PFSK-1 (cell line): ENCODE results near the gene TOMM6.

Source experiments
- FOXP2 ChIP-seq: optimal IDR thresholded peaks from 2 replicates; pipeline ENCODE3; 2011; ENCODE audit warnings: borderline replicate concordance, control low read depth, inconsistent platforms; ENCODE audit not compliant: insufficient read depth; ENCODE audit errors: extremely low read length, extremely low read depth
- POLR2AphosphoS5 ChIP-seq: IDR thresholded peaks from 2 replicates; pipeline ENCODE4 v1.6.1; 2012; ENCODE audit warnings: low read depth, mild to moderate bottlenecking, control low read depth, low read length, moderate library complexity
- SIN3A ChIP-seq: IDR thresholded peaks from 2 replicates; pipeline ENCODE4 v1.6.1; 2012; ENCODE audit warnings: mild to moderate bottlenecking, low read length, moderate library complexity, borderline replicate concordance; ENCODE audit not compliant: insufficient read depth
- TAF1 ChIP-seq: IDR thresholded peaks from 2 replicates; pipeline ENCODE4 v1.6.1; 2012; ENCODE audit warnings: low read length, control low read depth, borderline replicate concordance; ENCODE audit not compliant: insufficient read depth
- TF ChIP-seq, protein P1 (sequence below), 2 experiments: IDR thresholded peaks; 2 replicates each; pipeline versions ENCODE4 v1.6.1 to v1.8.0; 2011 to 2012; ENCODE audit warnings: low read depth in 2 of 2, low read length in 2 of 2, control low read depth in 1 of 2, inconsistent platforms in 1 of 2, mild to moderate bottlenecking in 1 of 2, moderate library complexity in 1 of 2; ENCODE audit not compliant: insufficient read depth in 1 of 2

Gene TOMM6

DNA sequence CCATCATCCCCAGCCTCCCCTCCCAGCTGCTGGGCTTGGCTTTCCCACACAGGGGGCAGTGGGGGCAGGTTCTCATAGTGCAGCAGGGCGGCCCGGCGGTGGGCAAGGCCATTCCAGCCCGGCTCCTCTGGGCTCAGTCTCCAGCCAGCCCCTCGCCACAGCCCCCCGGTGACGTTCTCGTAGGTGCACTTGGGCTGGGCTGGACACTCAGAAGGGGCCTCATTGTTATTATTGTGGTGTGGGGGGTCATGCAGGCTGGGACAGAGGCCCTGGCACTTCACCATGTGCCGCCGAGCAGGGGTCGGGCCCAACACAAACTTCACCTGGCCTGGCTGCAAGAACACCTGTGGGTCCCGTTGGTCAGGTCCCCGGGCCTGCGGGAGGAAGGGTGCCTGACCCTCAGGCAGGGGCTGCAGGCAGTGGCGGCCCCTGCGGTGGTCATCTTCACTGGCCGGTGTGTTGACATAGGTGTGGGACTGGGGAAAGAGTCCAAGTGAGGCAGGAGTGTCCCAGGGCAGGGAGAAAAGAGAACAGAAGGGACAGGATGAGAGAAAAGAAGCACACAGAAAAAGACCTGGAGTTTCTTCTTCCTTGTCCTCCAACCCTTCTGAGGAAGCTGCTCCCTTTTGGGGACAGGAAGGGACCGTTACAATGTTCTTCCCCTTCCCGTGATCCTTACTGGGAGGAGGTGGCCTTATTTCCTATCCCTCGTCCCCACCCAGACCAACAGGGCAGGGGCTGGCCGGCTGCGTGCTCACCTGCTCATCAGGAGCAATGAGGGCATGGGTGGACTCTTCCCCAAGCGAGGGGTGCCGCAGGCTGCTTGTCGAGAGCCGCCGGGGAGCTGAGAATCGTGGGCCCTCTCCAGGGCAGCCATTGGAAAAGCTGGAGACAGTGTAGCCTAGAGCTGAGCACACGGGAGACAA lies 16.2 kb upstream of the TOMM6 start:
- TF ChIP-seq SIN3A, result no peak
- no peak for TF ChIP-seq TAF1
- no peak for TF ChIP-seq FOXP2
- TF ChIP-seq, protein P1, sequence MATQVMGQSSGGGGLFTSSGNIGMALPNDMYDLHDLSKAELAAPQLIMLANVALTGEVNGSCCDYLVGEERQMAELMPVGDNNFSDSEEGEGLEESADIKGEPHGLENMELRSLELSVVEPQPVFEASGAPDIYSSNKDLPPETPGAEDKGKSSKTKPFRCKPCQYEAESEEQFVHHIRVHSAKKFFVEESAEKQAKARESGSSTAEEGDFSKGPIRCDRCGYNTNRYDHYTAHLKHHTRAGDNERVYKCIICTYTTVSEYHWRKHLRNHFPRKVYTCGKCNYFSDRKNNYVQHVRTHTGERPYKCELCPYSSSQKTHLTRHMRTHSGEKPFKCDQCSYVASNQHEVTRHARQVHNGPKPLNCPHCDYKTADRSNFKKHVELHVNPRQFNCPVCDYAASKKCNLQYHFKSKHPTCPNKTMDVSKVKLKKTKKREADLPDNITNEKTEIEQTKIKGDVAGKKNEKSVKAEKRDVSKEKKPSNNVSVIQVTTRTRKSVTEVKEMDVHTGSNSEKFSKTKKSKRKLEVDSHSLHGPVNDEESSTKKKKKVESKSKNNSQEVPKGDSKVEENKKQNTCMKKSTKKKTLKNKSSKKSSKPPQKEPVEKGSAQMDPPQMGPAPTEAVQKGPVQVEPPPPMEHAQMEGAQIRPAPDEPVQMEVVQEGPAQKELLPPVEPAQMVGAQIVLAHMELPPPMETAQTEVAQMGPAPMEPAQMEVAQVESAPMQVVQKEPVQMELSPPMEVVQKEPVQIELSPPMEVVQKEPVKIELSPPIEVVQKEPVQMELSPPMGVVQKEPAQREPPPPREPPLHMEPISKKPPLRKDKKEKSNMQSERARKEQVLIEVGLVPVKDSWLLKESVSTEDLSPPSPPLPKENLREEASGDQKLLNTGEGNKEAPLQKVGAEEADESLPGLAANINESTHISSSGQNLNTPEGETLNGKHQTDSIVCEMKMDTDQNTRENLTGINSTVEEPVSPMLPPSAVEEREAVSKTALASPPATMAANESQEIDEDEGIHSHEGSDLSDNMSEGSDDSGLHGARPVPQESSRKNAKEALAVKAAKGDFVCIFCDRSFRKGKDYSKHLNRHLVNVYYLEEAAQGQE (IDR thresholded peaks at IDR 0.05; ENCODE audit: insufficient read depth in 1 of 2, low read depth in 2 of 2, low read length in 2 of 2), result no peak
- no peak for TF ChIP-seq POLR2AphosphoS5

DNA sequence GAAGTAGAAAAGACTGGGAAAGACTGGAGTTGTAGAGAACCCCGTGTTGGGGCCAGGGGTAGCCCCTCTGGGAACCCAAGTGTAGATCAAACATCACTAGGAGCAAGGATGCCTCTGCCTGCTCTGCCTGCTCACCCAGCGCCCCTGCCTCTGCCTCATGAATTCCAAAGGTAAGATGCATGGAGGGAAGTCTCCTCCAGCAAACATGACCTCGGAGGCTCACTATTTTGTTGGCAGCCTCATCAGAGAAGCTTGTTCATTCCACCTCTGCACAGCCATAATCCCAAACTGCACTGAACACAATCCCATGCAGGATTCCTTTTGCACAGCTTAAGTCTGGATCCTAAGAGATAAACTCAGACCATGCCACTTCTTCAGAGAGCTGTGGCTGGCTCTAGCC lies 12.7 kb upstream of the TOMM6 start:
- TF ChIP-seq POLR2AphosphoS5 (no peak), FOXP2 (no peak), TAF1 (no peak), SIN3A (no peak)
- TF ChIP-seq, protein P1 (IDR thresholded peaks at IDR 0.05; ENCODE audit: insufficient read depth in 1 of 2, low read depth in 2 of 2, low read length in 2 of 2), result no peak

GRCh38 chr6:41775293-41775882 lies 12.1 kb upstream of the TOMM6 start:
- TF ChIP-seq FOXP2 (no peak), SIN3A (no peak), TAF1 (no peak), POLR2AphosphoS5 (no peak)
- TF ChIP-seq, protein P1 (IDR thresholded peaks at IDR 0.05; ENCODE audit: insufficient read depth in 1 of 2, low read depth in 2 of 2, low read length in 2 of 2), result no peak

DNA sequence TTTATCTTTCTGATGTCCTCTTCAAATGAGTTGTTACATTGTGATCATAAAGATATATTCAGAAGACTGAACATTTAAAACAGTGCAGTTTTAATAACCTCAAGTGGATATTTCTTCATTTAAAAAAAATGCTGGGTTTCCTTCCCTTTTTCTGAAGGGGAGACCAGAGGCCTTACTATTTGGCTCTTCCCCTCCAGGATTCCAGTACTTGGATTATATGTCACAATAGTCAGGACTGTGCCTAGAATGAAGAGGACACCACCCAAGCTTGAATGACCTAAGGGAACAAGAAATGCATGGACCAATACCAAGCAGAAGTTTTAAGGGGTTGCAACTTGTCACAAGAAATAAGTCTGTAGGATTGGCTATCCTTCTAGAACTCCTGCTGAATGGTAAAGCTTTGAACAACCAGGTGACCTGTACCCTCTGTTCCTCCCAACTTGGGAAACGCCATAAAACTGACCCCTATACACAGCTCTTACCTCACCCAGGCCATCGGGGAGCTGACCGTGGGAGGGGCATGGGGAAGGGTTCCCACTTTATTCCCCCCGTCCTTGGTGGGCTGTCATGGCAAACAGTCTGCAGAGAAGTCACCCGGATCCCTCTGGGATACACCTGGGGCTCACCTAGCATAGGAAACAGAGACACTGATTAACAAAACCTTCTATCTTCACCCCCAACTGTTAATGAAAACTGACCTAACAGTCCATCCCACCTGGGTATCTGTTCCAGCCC lies 9.8 kb upstream of the TOMM6 start:
- TF ChIP-seq POLR2AphosphoS5 (no peak), FOXP2 (no peak), SIN3A (no peak), TAF1 (no peak)
- TF ChIP-seq, protein P1 (IDR thresholded peaks at IDR 0.05; ENCODE audit: insufficient read depth in 1 of 2, low read depth in 2 of 2, low read length in 2 of 2), result no peak
